Measurements from ENCODE around the gene RBM39. TPM values are rescaled to one million over a fixed set of nuclear protein-coding genes. Genes with fewer than 3 reads are reported as not detected.

The RBM39 gene
- total RNA-seq, 4 donors from 2014 or later: 165 to 303 (median 188) TPM

DNA sequence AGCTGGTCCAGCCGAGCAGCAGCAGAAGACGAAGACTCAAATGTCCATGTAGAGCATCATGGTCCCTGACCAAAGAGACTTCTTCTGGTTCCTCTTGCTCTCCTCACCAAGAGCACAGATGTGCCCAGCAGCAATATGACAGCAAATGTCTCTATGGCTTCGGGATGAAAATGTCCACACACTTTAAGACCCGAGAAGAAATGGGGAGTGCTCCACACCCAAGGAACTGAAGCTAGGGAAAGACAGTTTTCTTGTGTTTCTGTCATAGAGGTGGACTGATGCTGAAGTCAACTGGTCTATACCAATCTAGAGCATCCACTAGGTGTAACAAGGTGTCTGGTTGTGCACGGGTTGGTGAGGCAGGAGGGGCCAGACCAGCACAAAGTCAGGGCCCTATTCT, 72.8 kb downstream of the RBM39 start:
- WGBS, 2 donors: 96 to 98% methylated on average over 5 of the region's 5 CpGs
- no peak overlapping the region for H3K4me3 ChIP-seq (ENCODE audit: low read depth, poor library complexity, severe bottlenecking)
- TF ChIP-seq, protein P1, sequence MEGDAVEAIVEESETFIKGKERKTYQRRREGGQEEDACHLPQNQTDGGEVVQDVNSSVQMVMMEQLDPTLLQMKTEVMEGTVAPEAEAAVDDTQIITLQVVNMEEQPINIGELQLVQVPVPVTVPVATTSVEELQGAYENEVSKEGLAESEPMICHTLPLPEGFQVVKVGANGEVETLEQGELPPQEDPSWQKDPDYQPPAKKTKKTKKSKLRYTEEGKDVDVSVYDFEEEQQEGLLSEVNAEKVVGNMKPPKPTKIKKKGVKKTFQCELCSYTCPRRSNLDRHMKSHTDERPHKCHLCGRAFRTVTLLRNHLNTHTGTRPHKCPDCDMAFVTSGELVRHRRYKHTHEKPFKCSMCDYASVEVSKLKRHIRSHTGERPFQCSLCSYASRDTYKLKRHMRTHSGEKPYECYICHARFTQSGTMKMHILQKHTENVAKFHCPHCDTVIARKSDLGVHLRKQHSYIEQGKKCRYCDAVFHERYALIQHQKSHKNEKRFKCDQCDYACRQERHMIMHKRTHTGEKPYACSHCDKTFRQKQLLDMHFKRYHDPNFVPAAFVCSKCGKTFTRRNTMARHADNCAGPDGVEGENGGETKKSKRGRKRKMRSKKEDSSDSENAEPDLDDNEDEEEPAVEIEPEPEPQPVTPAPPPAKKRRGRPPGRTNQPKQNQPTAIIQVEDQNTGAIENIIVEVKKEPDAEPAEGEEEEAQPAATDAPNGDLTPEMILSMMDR (IDR thresholded peaks at IDR 0.05): no peak
- no peak for TF ChIP-seq POLR2A (IDR thresholded peaks at IDR 0.05)
- intact Hi-C loops (cut with DNase I; ENCODE audit: low total_unique reads): no loop called here
- DNase-seq (ENCODE audit: low spot score in 2 of 2): no peak

GRCh38 chr20:35665949-35666288, 76.1 kb downstream of the RBM39 start:
- TF ChIP-seq, protein P1 (IDR thresholded peaks at IDR 0.05): no peak
- TF ChIP-seq POLR2A (IDR thresholded peaks at IDR 0.05): no peak
- 95 to 96% methylated on average over 17 of the region's 17 CpGs for WGBS, 2 donors
- intact Hi-C loops (cut with DNase I; ENCODE audit: low total_unique reads): no loop called here
- H3K4me3 ChIP-seq (ENCODE audit: low read depth, poor library complexity, severe bottlenecking): no peak overlapping the region
- no peak for DNase-seq (ENCODE audit: low spot score in 2 of 2)

DNA sequence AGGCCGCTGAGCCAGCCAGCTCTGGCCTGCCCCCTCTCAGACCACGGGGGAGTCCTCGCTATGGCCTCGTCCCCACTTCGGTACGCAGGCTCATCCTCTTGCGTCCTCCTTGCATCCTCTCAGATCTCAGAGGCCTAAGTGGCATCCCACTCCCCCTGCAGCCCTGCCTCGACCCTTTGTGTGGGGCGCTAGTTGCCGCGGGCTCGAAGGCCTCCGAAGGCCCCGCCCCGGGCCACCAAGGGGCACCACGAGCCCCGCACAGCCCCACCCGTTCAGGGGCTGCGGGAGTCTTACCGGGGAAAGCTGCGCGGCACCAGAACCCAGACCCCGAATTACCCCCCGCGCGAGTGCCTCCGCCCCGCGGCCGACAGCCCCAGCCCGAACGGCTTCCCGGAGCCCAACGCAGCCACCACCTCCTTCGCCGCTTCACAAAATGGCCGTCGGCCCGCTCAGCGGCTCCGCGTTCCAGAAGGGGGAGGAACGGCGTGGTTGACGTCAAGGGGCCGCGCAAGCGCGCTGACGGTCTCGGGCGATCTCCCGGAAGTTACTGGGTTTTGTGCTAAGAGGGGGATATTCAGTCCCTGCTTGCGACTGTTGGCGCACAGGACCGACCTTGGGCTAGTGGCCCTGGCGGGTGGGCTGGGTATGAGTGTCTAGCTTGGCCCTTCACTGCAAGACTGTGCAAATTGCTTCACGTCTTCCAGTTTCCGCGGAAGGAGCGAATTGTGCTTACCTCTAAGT, 77.4 kb downstream of the RBM39 start, which contains the start of the genes CPNE1 and RBM12:
CPNE1 (minus strand) TSS at position 435 of the 741 bp plus-strand sequence. CDS start 31,977 bp downstream, outside the sequence.
RBM12 (minus strand) TSS at position 435 of the 741 bp plus-strand sequence. CDS start 9,578 bp downstream, outside the sequence.
- 0 to 2% methylated on average over 15 to 55 of the region's 61 CpGs for WGBS, 2 donors
- DNase-seq (ENCODE audit: low spot score in 2 of 2): peak; percentile 88 to 99
- H3K4me3 ChIP-seq (ENCODE audit: low read depth, poor library complexity, severe bottlenecking): peak within 1 kb of the TSS; percentile 79
- TF ChIP-seq, protein P1 (IDR thresholded peaks at IDR 0.05): no peak
- peak in 1 of 2 donors; percentile 89 for TF ChIP-seq POLR2A (IDR thresholded peaks at IDR 0.05)
- intact Hi-C loops (cut with DNase I; ENCODE audit: low total_unique reads): no loop called here

DNA sequence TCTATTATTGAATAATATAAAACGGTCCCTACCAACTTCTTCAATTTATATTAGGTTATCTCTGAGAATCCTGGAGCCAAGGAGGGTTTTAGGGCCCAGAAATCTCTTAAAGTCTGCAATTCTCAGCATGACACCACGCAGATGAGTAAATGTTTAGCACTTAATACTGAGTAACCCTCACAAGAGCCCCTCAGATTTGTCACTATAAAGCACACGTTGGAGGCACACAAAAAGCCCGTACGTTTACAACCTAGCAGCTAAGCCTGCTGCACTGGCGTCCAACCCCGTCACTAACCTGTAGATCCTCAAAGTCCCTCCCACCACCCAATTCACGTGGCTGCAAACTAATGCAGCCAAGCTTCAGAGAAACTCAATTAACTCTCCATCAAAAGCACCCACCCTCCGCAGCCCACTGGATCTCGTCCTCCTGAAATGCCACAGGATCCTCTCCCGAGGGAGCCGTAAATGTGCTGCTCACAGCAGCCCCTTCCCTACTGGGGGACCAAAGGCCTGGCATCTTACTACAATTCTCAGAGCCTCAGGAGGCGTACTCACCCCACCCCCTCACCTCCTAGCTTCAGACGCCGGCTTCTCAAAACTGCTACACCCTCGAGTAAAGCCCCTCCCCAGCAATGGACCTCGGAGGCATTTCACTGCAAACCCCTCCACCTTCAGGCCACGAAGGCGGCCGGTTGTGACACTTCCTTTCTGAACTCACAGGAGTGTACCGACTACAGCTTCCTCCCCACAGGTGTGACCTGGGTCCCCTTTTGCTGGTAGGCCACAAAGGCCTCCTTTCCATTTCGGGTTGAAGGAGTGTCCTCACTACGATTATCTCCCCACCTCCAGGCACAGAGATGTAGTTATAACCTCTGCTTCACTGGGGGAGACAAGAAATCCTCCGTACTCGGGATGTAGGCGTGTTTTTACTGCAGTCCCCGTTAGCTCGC, 78.3 kb downstream of the RBM39 start:
- DNase-seq (ENCODE audit: low spot score in 2 of 2): peak; percentile 36 to 88
- intact Hi-C loops (cut with DNase I; ENCODE audit: low total_unique reads): no loop called here
- TF ChIP-seq, protein P1 (IDR thresholded peaks at IDR 0.05): no peak
- TF ChIP-seq POLR2A (IDR thresholded peaks at IDR 0.05): no peak
- WGBS, 2 donors: 0% methylated on average over 28 of the region's 28 CpGs
- peak overlapping the region; percentile 79 for H3K4me3 ChIP-seq (ENCODE audit: low read depth, poor library complexity, severe bottlenecking)

DNA sequence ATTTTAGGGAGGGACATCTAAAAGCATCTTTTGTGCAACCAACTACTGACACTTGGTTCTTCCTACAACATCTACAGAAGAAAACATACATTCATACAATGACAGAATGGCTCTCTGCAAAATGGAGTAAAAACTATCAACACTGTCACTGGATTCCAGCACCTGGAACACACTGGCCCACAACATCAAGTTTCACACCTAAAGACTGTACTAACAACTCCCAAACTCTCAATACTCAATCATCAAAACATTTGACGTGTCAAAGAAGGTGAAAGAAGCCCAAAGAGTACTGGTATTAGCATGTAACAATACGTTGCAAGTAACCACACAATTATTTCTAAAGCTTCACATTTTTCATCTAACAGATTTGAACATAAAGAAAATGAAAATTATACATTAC, 79.5 kb downstream of the RBM39 start:
- TF ChIP-seq, protein P1 (IDR thresholded peaks at IDR 0.05): no peak
- TF ChIP-seq POLR2A (IDR thresholded peaks at IDR 0.05): no peak
- no peak for DNase-seq (ENCODE audit: low spot score in 2 of 2)
- whole genome bisulfite sequencing, 2 donors: 15 to 17% methylated on average over 2 of the region's 2 CpGs
- no peak overlapping the region for H3K4me3 ChIP-seq (ENCODE audit: low read depth, poor library complexity, severe bottlenecking)
- intact Hi-C loops (cut with DNase I; ENCODE audit: low total_unique reads): no loop called here

Data from lower leg skin (tissue), 4 donors.